HEK293 (cell line): ENCODE measurements around the gene NPDC1.
A peak's percentile ranks its signal among the peaks of the same experiment; 100 is the strongest.

Source experiments
- ELK4 ChIP-seq: IDR thresholded peaks from 2 replicates; pipeline ENCODE4 v1.6.1; 2011; ENCODE audit warnings: mild to moderate bottlenecking, low read depth, low read length, borderline replicate concordance
- GLI2 ChIP-seq: fragments of 450-650 bp; formaldehyde crosslinking; IDR thresholded peaks from 2 replicates; pipeline ENCODE4; 2017; ENCODE audit warnings: missing biosample characterization, missing genetic modification characterization, low read depth, borderline replicate concordance
- KLF16 ChIP-seq: fragments of 450-650 bp; formaldehyde crosslinking; IDR thresholded peaks from 2 replicates; pipeline ENCODE4 v1.5.1; 2017; ENCODE audit warnings: missing biosample characterization, missing genetic modification characterization
- ZEB2 ChIP-seq: fragments of 450-650 bp; formaldehyde crosslinking; IDR thresholded peaks from 2 replicates; pipeline ENCODE4 v1.5.1; 2016; ENCODE audit warnings: missing biosample characterization, missing genetic modification characterization
- ZNF2 ChIP-seq: fragments of 450-650 bp; formaldehyde crosslinking; IDR thresholded peaks from 2 replicates; pipeline ENCODE4 v1.5.1; 2016; ENCODE audit warnings: missing biosample characterization, missing genetic modification characterization
- ZNF202 ChIP-seq: fragments of 450-650 bp; formaldehyde crosslinking; IDR thresholded peaks from 2 replicates; pipeline ENCODE4 v1.5.1; 2016; ENCODE audit warnings: missing biosample characterization, missing genetic modification characterization, borderline replicate concordance
- ZNF248 ChIP-seq: fragments of 450-650 bp; formaldehyde crosslinking; IDR thresholded peaks from 2 replicates; pipeline ENCODE4 v1.5.1; 2017; ENCODE audit warnings: missing biosample characterization, missing genetic modification characterization
- ZNF391 ChIP-seq: fragments of 450-650 bp; formaldehyde crosslinking; IDR thresholded peaks from 2 replicates; pipeline ENCODE4 v1.5.1; 2016; ENCODE audit warnings: low read depth, missing biosample characterization, missing genetic modification characterization, borderline replicate concordance
- ZNF548 ChIP-seq: fragments of 450-650 bp; formaldehyde crosslinking; IDR thresholded peaks from 2 replicates; pipeline ENCODE4 v1.5.1; 2016; ENCODE audit warnings: missing biosample characterization, missing genetic modification characterization
- ZNF585B ChIP-seq: fragments of 450-650 bp; formaldehyde crosslinking; IDR thresholded peaks from 2 replicates; pipeline ENCODE4 v1.5.1; 2016; ENCODE audit warnings: missing biosample characterization, missing genetic modification characterization
- ZNF664 ChIP-seq: fragments of 450-650 bp; formaldehyde crosslinking; IDR thresholded peaks from 2 replicates; pipeline ENCODE4 v1.5.1; 2016; ENCODE audit warnings: missing biosample characterization, missing genetic modification characterization
- ZNF791 ChIP-seq: fragments of 450-650 bp; formaldehyde crosslinking; IDR thresholded peaks from 2 replicates; pipeline ENCODE4 v1.5.1; 2016; ENCODE audit warnings: missing biosample characterization, missing genetic modification characterization
- ZNF830 ChIP-seq: fragments of 450-650 bp; IDR thresholded peaks from 2 replicates; pipeline ENCODE4 v1.5.0; 2018; ENCODE audit warnings: missing biosample characterization, missing genetic modification characterization, low read depth, mild to moderate bottlenecking, moderate library complexity
- ZSCAN30 ChIP-seq: fragments of 450-650 bp; IDR thresholded peaks from 2 replicates; pipeline ENCODE4 v1.5.1; 2018; ENCODE audit warnings: missing biosample characterization, mild to moderate bottlenecking, missing genetic modification characterization, moderate library complexity
- TF ChIP-seq, protein P1 (sequence below): fragments of 450-650 bp; formaldehyde crosslinking; IDR thresholded peaks from 2 replicates; pipeline ENCODE4 v1.5.1; 2016; ENCODE audit warnings: missing biosample characterization, missing genetic modification characterization
- TF ChIP-seq, protein P2 (sequence below): fragments of 450-650 bp; formaldehyde crosslinking; IDR thresholded peaks from 2 replicates; pipeline ENCODE4 v1.5.1; 2016; ENCODE audit warnings: missing biosample characterization, missing genetic modification characterization
- TF ChIP-seq, protein P3 (sequence below): fragments of 450-650 bp; formaldehyde crosslinking; IDR thresholded peaks from 2 replicates; pipeline ENCODE4 v1.5.0; 2017; ENCODE audit warnings: missing biosample characterization, missing genetic modification characterization, borderline replicate concordance
- TF ChIP-seq, protein P4 (sequence below): fragments of 450-650 bp; formaldehyde crosslinking; IDR thresholded peaks from 2 replicates; pipeline ENCODE4 v1.5.1; 2016; ENCODE audit warnings: missing biosample characterization, missing genetic modification characterization
- TF ChIP-seq, protein P5 (sequence below): fragments of 450-650 bp; formaldehyde crosslinking; IDR thresholded peaks from 2 replicates; pipeline ENCODE4 v1.5.1; 2016; ENCODE audit warnings: missing biosample characterization, missing genetic modification characterization
- TF ChIP-seq, protein P6 (sequence below): fragments of 450-650 bp; IDR thresholded peaks from 2 replicates; pipeline ENCODE4 v1.5.1; 2018; ENCODE audit warnings: missing biosample characterization, mild to moderate bottlenecking, missing genetic modification characterization
- TF ChIP-seq, protein P7 (sequence below): fragments of 450-650 bp; formaldehyde crosslinking; IDR thresholded peaks from 2 replicates; pipeline ENCODE4 v1.5.1; 2016; ENCODE audit warnings: missing biosample characterization, missing genetic modification characterization
- TF ChIP-seq, protein P8 (sequence below): fragments of 450-650 bp; IDR thresholded peaks from 2 replicates; pipeline ENCODE4 v1.5.1; 2018; ENCODE audit warnings: missing biosample characterization, missing genetic modification characterization

Gene NPDC1

GRCh38 chr9:137029058-137029936 lies 16.7 kb downstream of the NPDC1 start (continued):
- no peak for TF ChIP-seq GLI2 (tag by site-specific recombination)
- TF ChIP-seq, protein P1, sequence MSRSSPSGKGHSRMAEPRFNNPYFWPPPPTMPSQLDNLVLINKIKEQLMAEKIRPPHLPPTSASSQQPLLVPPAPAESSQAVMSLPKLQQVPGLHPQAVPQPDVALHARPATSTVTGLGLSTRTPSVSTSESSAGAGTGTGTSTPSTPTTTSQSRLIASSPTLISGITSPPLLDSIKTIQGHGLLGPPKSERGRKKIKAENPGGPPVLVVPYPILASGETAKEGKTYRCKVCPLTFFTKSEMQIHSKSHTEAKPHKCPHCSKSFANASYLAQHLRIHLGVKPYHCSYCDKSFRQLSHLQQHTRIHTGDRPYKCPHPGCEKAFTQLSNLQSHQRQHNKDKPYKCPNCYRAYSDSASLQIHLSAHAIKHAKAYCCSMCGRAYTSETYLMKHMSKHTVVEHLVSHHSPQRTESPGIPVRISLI, result no peak
- TF ChIP-seq ZSCAN30 (tag by site-specific recombination), result no peak
- no peak for TF ChIP-seq ZEB2 (tag by site-specific recombination)
- no peak for TF ChIP-seq ZNF202 (tag by site-specific recombination)
- TF ChIP-seq, protein P2, sequence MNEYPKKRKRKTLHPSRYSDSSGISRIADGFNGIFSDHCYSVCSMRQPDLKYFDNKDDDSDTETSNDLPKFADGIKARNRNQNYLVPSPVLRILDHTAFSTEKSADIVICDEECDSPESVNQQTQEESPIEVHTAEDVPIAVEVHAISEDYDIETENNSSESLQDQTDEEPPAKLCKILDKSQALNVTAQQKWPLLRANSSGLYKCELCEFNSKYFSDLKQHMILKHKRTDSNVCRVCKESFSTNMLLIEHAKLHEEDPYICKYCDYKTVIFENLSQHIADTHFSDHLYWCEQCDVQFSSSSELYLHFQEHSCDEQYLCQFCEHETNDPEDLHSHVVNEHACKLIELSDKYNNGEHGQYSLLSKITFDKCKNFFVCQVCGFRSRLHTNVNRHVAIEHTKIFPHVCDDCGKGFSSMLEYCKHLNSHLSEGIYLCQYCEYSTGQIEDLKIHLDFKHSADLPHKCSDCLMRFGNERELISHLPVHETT (tag by site-specific recombination), result peak; percentile 50; the same call in 1 of the 2 replicates
- TF ChIP-seq, protein P3, sequence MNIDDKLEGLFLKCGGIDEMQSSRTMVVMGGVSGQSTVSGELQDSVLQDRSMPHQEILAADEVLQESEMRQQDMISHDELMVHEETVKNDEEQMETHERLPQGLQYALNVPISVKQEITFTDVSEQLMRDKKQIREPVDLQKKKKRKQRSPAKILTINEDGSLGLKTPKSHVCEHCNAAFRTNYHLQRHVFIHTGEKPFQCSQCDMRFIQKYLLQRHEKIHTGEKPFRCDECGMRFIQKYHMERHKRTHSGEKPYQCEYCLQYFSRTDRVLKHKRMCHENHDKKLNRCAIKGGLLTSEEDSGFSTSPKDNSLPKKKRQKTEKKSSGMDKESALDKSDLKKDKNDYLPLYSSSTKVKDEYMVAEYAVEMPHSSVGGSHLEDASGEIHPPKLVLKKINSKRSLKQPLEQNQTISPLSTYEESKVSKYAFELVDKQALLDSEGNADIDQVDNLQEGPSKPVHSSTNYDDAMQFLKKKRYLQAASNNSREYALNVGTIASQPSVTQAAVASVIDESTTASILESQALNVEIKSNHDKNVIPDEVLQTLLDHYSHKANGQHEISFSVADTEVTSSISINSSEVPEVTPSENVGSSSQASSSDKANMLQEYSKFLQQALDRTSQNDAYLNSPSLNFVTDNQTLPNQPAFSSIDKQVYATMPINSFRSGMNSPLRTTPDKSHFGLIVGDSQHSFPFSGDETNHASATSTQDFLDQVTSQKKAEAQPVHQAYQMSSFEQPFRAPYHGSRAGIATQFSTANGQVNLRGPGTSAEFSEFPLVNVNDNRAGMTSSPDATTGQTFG (tag by site-specific recombination), result no peak
- TF ChIP-seq, protein P4, sequence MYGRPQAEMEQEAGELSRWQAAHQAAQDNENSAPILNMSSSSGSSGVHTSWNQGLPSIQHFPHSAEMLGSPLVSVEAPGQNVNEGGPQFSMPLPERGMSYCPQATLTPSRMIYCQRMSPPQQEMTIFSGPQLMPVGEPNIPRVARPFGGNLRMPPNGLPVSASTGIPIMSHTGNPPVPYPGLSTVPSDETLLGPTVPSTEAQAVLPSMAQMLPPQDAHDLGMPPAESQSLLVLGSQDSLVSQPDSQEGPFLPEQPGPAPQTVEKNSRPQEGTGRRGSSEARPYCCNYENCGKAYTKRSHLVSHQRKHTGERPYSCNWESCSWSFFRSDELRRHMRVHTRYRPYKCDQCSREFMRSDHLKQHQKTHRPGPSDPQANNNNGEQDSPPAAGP (tag by site-specific recombination), result no peak
- TF ChIP-seq ELK4, result no peak
- TF ChIP-seq, protein P5, sequence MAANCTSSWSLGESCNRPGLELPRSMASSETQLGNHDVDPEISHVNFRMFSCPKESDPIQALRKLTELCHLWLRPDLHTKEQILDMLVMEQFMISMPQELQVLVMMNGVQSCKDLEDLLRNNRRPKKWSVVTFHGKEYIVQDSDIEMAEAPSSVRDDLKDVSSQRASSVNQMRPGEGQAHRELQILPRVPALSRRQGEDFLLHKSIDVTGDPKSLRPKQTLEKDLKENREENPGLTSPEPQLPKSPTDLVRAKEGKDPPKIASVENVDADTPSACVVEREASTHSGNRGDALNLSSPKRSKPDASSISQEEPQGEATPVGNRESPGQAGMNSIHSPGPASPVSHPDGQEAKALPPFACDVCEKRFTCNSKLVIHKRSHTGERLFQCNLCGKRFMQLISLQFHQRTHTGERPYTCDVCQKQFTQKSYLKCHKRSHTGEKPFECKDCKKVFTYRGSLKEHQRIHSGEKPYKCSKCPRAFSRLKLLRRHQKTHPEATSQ (tag by site-specific recombination), result no peak
- TF ChIP-seq ZNF248 (tag by site-specific recombination), result no peak
- TF ChIP-seq, protein P6, sequence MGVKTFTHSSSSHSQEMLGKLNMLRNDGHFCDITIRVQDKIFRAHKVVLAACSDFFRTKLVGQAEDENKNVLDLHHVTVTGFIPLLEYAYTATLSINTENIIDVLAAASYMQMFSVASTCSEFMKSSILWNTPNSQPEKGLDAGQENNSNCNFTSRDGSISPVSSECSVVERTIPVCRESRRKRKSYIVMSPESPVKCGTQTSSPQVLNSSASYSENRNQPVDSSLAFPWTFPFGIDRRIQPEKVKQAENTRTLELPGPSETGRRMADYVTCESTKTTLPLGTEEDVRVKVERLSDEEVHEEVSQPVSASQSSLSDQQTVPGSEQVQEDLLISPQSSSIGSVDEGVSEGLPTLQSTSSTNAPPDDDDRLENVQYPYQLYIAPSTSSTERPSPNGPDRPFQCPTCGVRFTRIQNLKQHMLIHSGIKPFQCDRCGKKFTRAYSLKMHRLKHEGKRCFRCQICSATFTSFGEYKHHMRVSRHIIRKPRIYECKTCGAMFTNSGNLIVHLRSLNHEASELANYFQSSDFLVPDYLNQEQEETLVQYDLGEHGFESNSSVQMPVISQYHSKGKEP, result no peak
- TF ChIP-seq ZNF791, result no peak
- no peak for TF ChIP-seq ZNF585B (tag by site-specific recombination)
- no peak for TF ChIP-seq ZNF548 (tag by site-specific recombination)
- TF ChIP-seq ZNF391 (tag by site-specific recombination), result peak; percentile 54; the same call in 1 of the 2 replicates
- peak; percentile 57; the same call in 1 of the 2 replicates for TF ChIP-seq ZNF2
- no peak for TF ChIP-seq ZNF664 (tag by site-specific recombination)
- TF ChIP-seq, protein P7, sequence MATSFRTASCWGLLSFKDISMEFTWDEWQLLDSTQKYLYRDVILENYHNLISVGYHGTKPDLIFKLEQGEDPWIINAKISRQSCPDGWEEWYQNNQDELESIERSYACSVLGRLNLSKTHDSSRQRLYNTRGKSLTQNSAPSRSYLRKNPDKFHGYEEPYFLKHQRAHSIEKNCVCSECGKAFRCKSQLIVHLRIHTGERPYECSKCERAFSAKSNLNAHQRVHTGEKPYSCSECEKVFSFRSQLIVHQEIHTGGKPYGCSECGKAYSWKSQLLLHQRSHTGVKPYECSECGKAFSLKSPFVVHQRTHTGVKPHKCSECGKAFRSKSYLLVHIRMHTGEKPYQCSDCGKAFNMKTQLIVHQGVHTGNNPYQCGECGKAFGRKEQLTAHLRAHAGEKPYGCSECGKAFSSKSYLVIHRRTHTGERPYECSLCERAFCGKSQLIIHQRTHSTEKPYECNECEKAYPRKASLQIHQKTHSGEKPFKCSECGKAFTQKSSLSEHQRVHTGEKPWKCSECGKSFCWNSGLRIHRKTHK (tag by site-specific recombination), result no peak
- TF ChIP-seq KLF16 (tag by site-specific recombination), result no peak
- no peak for TF ChIP-seq ZNF830 (tag by site-specific recombination)
- TF ChIP-seq, protein P8, sequence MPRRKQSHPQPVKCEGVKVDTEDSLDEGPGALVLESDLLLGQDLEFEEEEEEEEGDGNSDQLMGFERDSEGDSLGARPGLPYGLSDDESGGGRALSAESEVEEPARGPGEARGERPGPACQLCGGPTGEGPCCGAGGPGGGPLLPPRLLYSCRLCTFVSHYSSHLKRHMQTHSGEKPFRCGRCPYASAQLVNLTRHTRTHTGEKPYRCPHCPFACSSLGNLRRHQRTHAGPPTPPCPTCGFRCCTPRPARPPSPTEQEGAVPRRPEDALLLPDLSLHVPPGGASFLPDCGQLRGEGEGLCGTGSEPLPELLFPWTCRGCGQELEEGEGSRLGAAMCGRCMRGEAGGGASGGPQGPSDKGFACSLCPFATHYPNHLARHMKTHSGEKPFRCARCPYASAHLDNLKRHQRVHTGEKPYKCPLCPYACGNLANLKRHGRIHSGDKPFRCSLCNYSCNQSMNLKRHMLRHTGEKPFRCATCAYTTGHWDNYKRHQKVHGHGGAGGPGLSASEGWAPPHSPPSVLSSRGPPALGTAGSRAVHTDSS, result no peak
